OCI-LY3 (cell line): ENCODE measurements around the gene ATPAF2.

Experiments used
- EZH2phosphoT487 ChIP-seq: fragments of 200-600 bp; shearing (Covaris generic); IDR thresholded peaks from 2 replicates; pipeline ENCODE4 v1.6.1; 2018; ENCODE audit warnings: antibody characterized with exemption, mixed run types, low read depth
- TF ChIP-seq, protein P1 (sequence below): fragments of 200-600, 300-600 bp; sonication (generic); IDR thresholded peaks from 2 replicates; pipeline ENCODE4 v1.5.1; 2014; ENCODE audit warnings: antibody characterized with exemption, low read length, low read depth

- TF ChIP-seq, protein P1, sequence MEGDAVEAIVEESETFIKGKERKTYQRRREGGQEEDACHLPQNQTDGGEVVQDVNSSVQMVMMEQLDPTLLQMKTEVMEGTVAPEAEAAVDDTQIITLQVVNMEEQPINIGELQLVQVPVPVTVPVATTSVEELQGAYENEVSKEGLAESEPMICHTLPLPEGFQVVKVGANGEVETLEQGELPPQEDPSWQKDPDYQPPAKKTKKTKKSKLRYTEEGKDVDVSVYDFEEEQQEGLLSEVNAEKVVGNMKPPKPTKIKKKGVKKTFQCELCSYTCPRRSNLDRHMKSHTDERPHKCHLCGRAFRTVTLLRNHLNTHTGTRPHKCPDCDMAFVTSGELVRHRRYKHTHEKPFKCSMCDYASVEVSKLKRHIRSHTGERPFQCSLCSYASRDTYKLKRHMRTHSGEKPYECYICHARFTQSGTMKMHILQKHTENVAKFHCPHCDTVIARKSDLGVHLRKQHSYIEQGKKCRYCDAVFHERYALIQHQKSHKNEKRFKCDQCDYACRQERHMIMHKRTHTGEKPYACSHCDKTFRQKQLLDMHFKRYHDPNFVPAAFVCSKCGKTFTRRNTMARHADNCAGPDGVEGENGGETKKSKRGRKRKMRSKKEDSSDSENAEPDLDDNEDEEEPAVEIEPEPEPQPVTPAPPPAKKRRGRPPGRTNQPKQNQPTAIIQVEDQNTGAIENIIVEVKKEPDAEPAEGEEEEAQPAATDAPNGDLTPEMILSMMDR = no peak
- TF ChIP-seq EZH2phosphoT487 = no peak
Observed at GRCh38 chr17:17970699-17971430, 68.1 kb downstream of the ATPAF2 start.
